D341Med (cell line): ENCODE data around the gene TRAPPC6A.
A peak's percentile ranks its signal among the peaks of the same experiment; 100 is the strongest.

Source experiments
- DNase-seq: peaks from one replicate; pipeline ENCODE4 v3.0.0; 2012; ENCODE audit warnings: low spot score

TRAPPC6A gene, protein sequence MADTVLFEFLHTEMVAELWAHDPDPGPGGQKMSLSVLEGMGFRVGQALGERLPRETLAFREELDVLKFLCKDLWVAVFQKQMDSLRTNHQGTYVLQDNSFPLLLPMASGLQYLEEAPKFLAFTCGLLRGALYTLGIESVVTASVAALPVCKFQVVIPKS

DNA sequence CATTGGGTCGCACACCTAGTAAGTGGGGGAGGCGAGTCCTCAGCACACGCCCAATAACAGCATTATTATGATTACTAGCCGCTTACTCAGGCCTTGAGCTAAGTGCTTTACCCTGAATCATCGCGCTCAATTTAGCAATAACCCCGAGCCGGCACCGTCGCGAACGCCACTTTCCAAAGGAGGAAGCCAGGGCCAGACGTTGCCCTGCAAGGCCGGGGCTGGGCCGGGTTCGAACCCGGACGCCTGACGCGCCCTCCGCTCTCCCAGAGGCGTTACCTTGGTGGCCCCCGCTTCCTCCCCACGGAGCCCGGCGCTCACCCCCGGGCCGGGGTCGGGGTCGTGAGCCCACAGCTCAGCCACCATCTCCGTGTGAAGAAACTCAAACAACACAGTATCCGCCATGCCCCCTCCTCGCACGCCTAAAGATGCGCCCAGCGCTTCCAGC, at the start of gene TRAPPC6A:
Gene TRAPPC6A (minus strand): TSS at position 421 of the 445 bp plus-strand sequence. CDS start 19 bp downstream, at position 402.
- no peak for DNase-seq

DNA sequence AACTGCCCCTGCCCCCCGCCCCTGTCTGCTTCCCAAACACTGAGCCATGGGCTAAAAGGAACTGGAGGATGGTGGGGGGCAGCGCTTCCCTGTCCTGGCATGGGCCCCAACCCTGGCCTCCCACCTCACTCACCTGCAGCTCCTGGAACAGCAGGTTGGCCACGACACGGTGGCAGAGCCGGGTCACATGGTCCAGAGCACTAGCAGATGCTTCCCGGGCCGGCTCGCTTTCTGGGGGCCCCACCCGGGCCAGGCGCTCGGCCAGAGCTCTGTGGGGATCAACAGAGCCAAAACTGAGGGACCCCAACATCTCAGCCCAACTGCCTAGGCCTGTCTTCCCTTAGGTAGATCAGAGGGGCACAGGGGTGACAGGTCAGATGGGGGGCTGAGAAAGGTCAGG, 46.6 kb upstream of the TRAPPC6A start:
- no peak for DNase-seq

DNA sequence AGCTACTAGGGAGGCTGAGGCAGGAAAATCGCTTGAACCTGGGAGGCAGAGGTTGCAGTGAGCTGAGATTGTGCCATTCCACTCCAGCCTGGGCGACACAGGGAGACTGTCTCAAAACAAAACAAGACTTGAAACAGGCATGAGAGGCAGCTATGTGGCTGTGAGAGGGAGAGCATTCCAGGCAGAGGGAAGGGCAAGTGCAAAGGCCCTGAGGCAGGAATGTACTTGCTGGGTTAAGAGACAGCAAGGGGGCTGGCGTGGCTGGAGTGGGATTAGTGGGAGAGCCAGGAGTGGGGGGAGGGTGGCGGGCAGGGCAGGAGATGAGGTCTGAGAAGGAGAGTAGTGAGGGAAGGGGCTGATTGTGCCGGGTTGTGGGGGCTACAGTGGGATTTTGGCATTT, 45.8 kb upstream of the TRAPPC6A start:
- DNase-seq, result no peak

DNA sequence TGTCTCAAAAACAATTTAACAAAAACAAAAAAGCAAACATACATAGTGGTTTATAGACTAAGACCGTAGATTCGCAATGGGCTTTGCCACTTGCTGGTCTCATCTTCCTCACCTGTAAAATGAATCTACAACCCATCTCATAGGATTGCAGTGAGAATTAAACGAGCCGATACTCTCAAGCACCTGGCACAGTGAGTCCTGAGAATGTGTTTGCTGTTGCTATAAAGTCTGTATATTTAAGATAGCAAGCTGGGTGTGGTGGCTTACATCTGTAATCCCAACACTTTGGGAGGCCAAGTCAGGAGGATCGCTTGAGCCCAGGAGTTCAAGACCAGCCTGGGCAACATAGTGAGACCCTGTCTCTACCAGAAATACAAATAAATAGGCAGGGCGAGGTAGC, 44.7 kb upstream of the TRAPPC6A start:
- no peak for DNase-seq

DNA sequence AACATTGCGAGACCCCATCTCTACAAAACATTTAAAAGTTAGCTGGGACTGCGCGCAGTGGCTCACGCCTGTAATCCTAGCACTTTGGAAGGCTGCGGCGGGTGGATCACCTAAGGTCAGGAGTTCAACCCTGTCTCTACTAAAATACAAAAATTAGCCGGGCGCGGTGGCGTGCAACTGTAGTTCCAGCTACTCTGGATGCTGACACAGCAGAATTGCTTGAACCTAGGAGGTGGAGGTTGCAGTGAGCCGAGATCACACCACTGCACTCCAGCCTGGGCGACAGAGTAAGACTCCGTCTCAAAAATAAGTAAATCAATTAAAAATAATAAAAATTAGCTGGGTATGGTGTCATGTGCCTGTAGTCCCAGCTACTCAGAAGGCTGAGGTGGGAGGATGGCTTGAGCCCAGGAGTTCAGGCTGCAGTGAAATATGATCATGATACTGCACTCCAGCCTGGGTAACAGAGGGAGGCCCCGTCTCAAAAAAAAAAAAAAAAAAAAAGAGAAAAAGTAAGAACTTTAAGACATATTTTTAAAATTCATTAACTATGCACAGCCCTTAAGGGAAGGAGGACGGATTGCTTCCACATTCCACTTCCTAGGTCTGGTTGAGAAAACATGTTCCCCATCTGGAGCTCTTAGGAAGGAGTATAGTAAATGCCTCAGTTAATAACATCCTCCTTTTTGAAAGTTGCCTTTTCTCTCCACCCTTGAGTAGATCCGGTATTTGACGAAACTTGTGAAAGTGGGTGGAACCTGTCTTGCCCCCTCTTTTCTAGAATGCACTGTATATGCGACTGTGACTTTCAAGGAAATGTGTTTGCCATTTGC, 41.1 kb upstream of the TRAPPC6A start:
- no peak for DNase-seq

DNA sequence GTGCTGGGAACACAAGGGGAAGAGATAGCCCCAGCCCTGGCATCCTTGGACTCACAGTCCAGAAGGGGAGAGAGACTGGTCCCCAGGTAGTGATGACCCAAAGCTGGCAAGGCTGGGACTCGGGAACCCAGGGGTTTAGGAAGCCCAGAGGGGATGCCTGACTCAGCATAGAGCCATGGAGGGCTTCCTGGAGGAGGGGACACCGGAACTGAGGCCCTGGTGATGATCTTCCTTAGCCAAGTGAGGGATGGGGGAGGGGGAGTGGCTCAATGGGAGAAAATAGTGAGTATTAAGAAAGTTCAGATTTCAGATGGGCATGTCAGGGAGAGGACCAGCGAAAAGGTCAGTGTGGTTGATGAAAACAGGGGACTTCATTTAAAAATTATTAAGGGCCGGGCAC, 40.4 kb upstream of the TRAPPC6A start:
- DNase-seq, result no peak

DNA sequence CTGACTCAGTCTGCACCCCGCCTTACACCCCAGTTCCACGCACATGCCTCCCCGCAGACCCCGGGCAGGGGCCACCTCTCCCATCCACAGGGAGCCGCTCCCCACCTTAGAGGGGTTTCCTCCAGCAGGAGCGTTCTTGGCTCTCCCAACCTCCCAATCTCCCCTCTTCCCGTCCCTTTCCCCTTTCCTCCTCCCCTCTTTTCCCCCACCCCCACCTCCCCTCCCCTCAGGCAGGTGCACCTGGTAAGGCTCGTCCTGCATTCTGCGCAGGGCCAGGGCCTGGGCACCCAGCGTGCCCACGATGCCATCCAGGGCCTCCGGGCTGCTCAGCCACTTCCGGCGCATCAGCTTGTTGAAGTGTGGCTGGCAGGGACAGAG, 39.9 kb upstream of the TRAPPC6A start:
- no peak for DNase-seq

DNA sequence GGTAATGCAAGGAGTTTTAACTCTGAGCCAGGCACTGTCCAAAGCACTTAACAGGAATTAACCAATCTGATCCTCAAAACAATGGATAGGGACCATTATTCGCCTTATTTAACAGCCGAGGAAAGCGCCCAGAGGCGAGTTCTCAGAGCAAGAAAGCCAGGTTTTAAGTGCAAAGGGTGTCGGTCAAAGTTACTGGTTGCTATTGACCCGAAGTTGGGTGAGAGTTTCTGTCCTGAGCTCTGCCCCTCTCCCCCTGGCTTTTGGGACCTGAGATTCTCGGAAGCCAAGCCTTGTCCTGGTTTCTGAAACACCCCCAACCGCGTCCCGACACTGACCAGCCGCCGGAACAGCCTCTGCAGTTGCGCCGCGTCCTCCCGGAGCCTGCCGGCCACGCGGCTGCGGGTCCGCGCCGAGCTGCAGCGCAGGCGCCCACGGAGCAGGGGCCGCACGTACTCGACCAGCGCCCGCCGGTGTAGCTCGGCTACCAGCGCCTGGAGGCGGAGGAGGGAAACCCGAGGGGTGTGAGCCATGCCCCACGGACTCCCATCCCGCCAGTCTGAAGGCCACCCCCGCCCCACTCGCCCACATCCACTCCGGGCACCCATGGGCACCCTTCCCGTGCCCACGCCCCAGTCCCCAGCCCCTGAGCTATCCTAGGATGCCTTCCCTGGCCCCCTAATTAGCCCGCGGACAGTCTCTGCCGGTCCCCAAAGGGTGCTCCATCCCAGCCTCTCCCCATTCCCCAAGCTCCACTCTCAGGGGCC, 39.3 kb upstream of the TRAPPC6A start:
- DNase-seq, result no peak

DNA sequence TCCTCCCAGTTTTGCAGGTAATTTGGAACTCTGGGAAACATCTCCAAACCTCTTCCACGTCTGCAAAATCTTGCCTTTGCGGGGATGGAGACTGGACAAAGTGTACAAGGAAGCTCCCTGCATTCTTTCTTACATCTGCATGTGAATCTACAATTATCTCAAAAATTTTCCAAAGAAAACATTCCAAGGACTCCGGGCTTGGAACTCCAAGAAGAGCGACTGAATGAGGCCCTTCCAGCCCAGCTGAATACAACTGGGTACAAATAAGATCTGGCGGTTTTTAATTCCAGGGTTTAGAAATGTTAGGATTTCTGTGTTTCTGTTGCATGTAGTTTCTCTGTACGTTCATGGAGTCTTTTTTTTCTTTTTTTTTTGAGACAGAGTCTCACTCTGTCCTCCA, 38.6 kb upstream of the TRAPPC6A start:
- DNase-seq, result no peak

DNA sequence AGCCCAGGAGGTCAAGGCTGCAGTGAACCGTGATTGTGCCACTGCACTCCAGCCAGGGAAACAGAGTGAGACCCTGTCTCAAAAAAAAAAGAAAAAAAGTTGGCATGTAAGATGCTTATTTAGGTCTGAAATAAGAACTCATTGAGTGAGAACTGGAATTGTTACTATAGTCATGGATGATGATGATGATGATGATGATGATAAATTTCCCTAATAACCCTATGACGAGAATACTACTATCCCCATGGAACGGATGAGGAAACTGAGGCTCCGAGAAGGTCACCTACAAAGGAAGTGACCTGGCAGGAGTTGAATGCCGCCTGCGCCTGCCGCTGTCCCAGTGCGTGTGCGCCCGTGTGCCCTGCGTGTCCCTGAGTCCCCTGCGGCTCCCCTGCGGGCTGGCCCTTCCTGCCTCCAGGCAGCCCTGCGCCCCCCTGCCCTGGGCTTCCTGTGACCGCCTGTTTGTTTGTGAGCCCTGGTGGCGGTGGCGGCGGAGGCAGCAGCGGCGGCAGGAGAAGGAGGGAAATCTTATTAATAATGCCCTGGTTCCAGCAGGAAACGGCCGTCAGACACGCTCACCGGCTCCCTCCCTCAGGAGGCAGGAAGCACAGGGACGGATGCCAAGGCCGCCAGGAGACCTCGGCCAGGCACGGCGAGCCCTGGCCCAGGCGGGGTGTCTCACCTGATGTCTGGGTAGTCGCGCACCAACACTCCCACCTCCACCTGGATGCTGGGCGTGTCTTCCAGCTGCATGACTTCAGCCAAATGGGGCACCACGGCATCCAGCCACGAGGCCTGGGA, 37.6 kb upstream of the TRAPPC6A start:
- no peak for DNase-seq

DNA sequence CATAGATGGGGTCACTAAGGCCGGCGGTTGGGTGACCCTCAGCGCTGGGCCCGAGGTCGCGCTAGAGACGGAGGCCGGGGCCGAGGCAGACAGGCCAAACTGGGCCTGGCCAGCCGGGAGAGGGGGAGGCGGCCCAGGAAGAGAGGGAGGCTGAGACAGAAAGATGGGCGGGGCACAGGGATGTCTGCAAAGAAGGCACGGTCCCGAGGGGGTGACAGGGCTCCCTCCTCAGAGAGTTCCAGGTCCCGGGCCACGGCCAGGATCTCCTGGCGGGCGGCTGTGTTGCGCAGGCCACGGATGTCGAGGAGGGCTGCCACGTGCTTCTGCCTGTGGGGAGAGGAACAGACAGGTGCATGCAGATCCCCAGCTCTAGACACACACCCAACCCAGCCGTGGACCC, 35.0 kb upstream of the TRAPPC6A start:
- DNase-seq, result no peak

DNA sequence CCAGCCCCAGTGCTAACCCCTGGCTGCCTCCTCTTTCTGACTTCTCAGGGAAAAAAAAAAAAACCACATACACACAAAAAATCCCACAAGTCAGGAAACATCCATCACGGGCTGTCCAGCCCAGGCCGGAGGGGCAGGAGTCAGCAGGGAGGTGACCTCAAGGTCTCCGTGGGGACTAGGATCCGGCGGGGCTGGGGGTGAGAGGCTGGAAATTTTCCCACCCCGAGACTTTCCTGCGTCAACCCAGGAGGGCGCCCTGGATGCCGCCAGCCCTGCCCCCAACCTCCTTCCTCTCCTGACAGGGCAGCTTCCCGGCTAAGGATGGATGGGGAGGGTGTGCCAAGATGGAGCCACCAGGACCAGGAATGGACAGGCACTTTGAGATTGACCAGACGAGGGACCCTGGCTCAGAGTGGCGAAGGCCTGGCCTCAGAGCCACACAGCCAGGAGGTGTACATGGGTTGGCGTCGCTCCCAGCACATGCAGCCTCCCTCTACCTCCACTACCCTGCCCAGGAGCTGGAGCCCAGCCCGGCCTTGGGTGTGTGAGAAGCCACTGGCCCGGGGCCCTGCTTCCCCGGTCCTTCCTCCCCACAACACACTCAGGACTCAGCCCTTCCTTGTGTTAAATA, 33.8 kb upstream of the TRAPPC6A start:
- no peak for DNase-seq

DNA sequence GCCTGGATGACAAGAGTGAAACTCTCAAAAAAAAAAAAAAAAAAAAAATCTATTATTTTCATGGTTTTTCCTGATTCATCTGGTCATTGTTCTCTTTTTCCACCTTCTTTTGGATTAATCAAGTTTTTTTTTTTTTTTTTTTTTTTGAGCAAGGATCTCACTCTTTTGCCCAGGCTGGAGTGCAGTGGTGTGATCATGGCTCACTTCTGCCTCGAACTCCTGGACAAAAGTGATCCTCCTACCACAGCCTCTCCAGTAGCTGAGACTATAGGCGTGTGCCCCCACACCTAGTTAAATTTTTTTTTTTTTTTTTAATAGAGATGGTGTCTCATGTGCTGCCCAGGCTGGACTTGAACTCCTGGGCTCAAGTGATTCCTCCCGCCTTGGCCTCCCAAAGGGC, 28.3 kb upstream of the TRAPPC6A start:
- no peak for DNase-seq

DNA sequence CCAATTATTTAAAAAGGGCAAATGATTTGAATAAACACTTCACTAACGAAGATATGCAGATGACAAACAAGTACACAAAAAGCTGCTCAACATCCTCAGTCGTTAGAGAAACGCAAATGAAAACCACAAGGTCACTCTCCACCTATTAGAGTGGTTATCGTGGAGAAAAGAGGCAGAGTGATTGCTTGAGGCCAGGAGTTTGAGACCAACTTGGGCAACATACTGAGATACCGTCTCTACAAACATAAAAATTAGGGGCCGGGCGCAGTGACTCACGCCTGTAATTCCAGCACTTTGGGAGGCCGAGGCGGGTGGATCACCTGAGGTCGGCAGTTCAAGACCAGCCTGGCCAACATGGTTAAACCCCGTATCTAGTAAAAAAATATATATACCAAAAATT, 27.8 kb upstream of the TRAPPC6A start:
- DNase-seq, result no peak

DNA sequence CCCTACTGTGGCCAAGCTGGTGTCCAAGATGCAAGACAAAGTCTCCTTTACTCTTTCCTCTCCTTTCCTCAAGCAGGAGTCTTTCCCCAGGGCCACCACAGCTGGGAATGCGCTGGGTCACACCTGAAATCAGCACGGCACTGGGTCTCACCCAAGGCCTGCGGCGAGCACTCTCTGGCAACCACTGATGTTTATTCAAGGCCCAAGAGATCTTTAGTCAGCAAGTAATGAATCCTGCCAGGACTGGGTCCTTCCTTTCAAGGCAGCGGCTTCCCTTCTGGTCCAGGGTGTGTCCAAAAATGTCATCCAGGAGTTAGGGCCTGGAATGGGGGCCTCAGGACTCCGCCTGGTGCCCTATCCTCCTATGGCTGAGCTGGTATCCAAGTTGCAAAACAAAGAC, 24.6 kb upstream of the TRAPPC6A start:
- no peak for DNase-seq

DNA sequence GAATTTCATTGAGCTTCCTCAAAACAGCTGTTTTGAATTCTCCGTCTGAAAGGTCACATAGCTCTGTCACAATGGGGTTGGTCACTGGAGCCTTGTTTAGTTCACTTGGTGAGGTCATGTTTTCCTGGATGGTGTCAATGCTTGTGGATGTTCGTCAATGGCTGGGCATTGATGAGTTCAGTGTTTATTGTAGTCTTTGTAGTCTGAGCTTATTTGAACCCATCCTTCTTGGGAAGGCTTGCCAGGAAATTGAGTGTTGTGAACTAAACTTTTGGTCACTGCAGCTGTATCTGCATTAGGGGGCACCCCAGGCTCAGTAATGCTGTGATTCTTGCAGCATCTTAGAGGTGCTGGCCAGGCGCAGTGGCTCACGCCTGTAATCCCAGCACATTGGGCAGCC, 22.5 kb upstream of the TRAPPC6A start:
- DNase-seq, result no peak

DNA sequence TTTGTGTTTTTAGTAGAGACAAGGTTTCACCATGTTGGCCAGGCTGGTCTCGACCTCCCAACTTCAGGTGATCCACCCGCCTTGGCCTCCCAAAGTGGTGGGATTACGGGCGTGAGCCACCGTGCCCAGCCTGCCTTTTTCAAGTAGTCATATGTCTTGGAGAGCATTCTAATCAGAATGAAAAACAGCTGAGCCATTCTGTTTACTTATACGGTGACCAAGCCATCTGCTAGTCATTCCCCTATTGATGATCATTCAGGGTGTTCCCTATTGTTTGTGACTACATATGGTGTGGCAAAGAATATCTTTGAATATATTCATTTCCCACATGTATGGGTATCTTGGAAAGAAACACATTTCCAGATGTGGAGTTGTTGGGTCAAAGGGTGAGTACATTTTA, 17.7 kb upstream of the TRAPPC6A start:
- no peak for DNase-seq

DNA sequence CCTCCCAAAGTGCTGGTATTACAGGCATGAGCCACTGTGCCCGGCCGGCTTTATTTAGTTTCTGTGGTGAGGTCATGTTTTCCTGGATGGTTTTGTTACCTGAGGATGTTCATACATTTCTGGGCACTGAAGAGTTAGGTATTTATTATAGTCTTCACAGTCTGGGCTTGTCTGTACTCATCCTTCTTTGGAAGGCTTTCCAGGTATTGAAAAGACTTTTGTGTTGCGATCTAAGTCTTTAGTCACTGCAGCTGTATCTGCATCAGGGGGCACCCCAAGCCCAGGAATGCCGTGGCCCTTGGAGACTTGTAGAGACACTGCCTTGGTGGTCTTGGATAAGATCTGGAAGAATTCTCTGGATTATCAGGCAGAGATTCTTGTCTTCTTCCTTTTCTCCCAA, 13.3 kb upstream of the TRAPPC6A start:
- no peak for DNase-seq

DNA sequence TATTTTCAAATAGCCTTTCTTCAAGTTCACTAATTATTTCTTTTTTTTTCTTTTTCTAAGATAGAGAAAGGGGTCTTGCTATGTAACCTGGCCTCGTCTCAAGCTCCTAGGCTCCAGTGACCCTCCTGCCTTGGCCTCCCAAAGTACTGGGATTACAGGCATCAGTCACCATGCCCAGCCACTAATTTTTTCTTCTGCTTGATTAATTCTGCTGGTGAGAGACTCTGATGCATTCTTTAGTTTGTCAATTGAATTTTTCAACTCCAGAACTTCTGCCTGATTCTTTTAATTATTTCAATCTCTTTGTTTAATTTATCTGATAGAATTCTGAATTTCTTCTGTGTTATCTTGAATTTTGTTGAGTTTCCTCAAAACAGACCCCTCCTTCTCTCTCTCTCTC, 11.9 kb upstream of the TRAPPC6A start:
- no peak for DNase-seq

DNA sequence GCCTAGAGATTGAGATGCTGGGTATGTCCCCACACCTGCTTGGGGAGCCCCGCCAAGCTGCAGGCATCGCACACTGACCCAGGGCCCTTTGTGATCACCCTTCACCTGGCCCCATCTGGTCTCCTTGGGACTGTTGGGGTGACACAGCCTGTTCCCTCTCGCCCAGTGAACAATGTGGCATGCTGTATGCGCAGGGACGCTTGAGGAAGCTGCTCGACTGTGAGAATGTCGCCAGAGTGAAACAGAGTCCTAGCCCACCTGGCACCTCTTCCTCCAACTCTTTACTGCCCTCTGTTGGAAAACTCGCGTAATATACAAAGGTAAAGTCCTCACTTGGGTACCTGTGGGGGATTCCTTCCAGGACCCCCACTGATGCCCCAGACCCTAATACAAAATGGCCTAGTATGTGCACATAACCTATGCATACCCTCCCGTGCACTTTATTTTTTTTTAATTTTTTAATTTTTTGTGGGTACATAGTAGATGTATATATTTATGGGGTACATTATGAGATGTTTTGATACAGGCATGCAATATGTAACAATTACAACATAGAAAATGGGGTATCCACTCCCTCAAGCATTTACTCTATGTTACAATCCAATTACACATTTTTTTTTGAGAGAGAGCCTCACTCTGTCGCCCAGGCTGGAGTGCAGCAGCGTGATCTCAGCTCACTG, 9.5 kb upstream of the TRAPPC6A start:
- peak; percentile 73 for DNase-seq
